ENCODE results near the gene NRTN.

DNA sequence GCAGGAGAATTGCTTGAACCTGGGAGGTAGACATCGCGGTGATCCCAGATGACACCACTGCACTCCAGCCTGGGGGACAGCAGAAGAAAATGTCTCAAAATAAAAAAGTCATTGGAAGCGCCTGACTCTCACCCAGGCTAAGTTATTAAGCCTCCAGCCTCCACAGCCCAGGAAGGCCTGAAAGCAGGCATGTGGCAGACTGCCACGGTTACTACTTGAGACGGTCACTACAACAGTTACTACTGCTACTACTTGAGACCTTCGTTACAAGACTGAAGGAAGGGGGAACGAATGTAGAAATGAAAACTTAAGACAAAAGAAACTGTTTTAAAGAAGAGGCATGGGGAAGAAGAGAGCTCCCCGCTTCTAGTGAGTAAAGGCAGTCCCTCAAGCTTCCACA, 29.9 kb upstream of the NRTN start:
- TF ChIP-seq, protein P1, sequence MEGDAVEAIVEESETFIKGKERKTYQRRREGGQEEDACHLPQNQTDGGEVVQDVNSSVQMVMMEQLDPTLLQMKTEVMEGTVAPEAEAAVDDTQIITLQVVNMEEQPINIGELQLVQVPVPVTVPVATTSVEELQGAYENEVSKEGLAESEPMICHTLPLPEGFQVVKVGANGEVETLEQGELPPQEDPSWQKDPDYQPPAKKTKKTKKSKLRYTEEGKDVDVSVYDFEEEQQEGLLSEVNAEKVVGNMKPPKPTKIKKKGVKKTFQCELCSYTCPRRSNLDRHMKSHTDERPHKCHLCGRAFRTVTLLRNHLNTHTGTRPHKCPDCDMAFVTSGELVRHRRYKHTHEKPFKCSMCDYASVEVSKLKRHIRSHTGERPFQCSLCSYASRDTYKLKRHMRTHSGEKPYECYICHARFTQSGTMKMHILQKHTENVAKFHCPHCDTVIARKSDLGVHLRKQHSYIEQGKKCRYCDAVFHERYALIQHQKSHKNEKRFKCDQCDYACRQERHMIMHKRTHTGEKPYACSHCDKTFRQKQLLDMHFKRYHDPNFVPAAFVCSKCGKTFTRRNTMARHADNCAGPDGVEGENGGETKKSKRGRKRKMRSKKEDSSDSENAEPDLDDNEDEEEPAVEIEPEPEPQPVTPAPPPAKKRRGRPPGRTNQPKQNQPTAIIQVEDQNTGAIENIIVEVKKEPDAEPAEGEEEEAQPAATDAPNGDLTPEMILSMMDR (IDR thresholded peaks at IDR 0.05), result no peak
- no peak for TF ChIP-seq EP300 (IDR thresholded peaks at IDR 0.05)
